Ramos (cell line): Measurements from ENCODE around the gene SLX1A.
"Not testable (repeated sequence)": the region's sequence is repeated elsewhere in the genome, so short reads cannot be mapped to it uniquely, and the experiment has no call there.

Experiments
- in situ Hi-C: fragments of 300-500 bp; cut with MboI; formaldehyde crosslinking; loops from one replicate; pipeline ENCODE4 v1.14.3; 2022; ENCODE audit warnings: low sequenced_read_pairs; ENCODE audit not compliant: unreplicated experiment

Gene SLX1A

DNA sequence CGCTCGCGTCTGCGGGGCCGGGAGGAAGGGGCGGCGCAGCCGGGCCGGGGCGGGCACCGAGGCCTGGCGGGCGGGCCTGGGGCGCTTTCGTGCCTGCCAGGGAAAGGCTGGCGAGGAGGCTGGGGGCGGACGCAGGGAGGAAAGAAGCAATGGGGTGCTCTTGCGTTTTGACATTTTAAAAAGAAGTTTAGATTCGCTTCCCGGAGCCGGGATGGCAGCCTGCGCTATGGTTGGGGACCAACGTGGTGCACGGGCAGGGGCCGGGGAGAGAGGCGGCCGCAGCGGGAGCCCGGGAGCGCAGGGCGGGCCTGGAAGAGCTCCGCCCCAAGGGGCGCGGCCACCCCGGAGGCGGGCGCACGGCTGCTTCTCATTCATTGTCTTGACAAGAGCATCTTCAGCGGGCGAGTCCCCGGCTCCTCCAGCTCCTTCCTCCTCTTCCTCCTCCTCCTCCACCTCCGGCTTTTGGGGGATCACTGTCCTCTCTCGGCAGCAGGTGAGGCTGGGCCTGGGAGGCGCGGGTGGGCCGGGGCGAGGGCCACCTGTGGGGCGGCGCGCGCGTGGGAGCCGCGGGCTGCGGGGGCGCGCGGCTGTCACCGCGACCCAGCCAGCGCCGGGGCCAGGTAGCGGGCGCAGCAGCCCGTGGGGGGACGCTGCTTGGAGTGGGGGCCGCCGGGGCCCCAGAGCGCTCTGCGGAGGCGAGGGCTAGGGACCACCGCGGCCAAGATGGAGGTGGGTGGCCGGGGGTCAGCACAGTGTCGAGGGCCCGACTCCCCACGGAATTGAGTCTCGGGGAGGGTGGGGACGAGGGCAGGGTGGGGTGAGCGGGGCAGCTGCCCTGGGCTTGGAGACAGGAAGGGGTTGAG, 10.2 kb upstream of the SLX1A start, which contains the start of gene CORO1A:
Gene CORO1A (plus strand): TSS at position 370 of the 863 bp plus-strand sequence. CDS start 1,608 bp downstream, outside the sequence.
- in situ Hi-C loops = no loop called here

DNA sequence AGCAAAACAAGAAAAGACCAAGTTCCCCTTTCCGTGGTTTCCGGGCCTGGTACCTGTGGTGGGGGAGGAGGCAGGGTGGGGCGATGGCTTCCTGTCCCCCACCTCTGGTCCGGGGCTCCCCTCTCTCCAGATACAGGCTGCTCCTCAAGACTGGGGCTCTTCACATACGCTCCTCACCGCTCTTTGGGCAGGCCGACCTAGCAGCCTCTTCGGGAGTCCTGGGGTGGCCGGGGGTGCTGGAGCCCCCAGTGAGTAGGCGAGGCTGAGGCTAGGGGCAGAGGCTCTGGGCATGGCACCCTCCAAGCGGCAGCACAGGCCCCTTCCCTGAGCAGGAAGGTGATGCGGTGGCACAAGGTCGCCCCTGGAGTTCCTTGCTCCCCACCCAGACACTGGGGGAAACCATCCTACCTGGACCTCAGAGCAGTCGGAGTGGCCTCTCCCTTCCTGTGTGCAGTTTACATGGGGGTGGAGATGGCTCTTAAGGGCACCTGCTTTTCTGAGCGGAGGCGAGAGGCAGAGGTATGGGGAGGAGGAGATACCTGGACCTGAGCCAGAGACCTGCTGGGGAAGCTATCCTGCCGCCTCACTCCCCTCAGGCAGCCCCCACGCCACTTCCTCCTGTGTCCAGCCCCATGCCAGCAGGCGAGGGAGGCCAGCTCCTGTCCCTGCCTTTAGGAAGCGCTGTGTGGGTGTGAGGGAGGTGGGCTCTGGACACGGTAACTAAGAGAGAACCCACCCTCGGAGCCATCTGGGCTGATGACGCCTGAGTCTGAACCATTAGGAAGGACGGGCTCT, 9.4 kb upstream of the SLX1A start:
- in situ Hi-C loops = no loop called here

DNA sequence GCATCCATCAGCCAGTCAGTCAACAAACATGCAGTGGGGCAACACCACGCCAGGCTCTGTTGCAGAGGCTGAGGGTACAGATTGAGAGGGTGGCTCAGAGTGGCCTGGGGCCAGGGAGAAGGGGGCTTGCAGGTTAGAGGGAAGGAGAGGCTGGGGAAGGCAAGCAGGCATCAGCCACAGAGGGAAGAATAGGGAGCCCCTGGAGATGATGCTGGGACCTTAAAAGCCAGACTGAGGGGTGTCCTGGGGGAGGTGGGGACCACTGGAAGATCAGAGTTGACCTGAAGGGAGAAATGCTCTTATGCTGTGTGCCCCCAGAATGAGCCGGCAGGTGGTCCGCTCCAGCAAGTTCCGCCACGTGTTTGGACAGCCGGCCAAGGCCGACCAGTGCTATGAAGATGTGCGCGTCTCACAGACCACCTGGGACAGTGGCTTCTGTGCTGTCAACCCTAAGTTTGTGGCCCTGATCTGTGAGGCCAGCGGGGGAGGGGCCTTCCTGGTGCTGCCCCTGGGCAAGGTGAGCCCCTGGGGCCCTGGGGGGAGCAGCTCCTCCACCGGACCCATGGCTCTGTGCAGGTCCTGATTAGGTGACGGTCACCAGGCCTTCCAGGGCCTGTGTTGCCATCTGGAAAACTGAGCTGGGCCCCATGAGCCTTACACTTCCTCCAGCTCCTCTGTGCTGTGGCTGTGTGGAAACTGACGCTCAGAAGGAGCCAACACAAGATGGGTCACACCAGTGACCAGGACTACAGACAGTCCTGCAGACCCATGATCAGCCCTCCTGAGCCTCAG, 8.6 kb upstream of the SLX1A start:
- in situ Hi-C loops = no loop called here

DNA sequence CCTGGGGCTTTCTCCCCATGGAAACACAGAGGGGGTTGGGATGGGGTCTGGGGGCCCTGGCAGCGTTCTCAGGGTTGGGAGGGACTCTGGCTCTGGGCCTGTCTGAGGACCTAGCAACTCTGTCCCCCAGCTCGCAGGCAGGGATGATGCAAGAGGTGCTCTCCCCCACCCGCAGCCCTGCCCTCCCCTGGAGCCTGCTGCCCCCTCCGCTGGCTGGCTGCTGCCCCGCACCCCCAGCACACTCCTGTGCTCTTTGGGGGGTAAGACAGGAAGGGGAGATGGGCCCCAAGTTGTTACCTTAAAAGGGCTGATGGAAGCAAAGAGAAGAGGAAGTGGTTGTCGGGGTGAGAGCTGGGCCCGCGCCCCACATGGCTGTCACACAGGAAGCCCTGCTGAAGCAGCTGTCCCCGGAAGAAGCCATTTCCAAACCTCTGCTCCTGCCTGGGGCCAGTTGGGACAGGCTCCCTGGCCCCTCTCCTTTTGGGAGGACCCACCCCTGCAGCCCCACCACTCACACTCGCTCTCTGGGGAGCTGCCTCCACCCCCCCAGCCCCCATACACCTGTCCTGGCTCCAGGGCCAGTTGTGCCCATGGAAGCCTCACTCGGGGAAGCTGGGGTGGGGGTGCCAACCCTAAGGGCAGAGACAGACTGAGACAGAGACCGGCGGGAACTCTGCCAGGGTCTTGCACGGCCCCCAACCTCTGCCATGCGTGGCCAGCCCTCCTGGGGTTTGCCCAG, 7.8 kb upstream of the SLX1A start:
- in situ Hi-C loops = no loop called here

DNA sequence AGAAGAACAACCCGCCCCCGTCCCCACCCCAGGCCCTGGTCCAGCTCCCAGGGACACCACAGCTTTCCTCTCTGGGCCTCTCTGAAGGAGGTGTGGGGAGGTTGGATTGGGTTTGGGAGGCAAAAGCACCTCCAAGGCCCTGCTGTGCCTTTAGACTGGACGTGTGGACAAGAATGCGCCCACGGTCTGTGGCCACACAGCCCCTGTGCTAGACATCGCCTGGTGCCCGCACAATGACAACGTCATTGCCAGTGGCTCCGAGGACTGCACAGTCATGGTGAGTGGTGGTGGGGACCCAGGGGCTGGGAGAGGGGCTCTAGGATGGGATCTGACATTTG, 7.3 kb upstream of the SLX1A start:
- in situ Hi-C loops = no loop called here

DNA sequence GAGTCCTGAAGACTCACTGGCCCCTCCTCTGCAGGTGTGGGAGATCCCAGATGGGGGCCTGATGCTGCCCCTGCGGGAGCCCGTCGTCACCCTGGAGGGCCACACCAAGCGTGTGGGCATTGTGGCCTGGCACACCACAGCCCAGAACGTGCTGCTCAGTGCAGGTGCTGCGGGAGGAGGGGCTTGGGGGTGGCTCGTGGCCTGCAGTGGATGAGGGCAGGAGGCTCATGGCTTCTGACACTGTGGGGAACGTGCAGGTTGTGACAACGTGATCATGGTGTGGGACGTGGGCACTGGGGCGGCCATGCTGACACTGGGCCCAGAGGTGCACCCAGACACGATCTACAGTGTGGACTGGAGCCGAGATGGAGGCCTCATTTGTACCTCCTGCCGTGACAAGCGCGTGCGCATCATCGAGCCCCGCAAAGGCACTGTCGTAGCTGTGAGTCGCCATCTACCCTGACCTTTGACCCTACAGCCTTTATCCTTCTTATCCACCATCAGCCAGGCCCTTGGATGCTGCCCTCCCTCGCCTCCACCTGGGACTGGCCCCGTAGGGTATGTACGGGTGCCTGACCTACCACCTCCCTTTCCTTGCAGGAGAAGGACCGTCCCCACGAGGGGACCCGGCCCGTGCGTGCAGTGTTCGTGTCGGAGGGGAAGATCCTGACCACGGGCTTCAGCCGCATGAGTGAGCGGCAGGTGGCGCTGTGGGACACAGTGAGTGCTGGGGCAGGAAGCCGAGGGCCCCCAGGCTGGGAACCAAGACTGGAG, 6.7 kb upstream of the SLX1A start:
- in situ Hi-C loops = no loop called here

DNA sequence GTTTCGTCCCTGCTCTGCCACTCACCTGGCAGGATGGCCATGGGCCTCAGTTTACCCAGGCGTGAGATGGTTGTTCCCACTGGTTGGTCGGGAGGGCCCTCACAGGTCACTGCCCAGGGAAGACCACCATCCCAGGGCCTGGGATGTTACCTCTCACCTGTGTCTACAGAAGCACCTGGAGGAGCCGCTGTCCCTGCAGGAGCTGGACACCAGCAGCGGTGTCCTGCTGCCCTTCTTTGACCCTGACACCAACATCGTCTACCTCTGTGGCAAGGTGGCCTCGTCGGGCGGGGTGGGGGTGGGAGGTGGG, 6.2 kb upstream of the SLX1A start:
- in situ Hi-C loops = no loop called here

DNA sequence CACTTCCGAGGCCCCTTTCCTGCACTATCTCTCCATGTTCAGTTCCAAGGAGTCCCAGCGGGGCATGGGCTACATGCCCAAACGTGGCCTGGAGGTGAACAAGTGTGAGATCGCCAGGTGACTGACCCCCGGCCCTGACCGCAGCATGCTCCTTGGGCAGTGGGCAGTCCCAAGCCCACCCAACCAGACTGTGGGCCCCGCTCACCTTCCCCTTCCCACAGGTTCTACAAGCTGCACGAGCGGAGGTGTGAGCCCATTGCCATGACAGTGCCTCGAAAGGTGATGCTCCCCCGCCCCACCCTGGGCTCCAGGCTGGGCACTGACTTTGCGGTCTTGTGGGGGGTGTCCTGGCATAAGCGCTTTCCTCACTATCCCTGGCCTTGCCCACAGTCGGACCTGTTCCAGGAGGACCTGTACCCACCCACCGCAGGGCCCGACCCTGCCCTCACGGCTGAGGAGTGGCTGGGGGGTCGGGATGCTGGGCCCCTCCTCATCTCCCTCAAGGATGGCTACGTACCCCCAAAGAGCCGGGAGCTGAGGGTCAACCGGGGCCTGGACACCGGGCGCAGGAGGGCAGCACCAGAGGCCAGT, 5.6 kb upstream of the SLX1A start:
- in situ Hi-C loops = no loop called here

DNA sequence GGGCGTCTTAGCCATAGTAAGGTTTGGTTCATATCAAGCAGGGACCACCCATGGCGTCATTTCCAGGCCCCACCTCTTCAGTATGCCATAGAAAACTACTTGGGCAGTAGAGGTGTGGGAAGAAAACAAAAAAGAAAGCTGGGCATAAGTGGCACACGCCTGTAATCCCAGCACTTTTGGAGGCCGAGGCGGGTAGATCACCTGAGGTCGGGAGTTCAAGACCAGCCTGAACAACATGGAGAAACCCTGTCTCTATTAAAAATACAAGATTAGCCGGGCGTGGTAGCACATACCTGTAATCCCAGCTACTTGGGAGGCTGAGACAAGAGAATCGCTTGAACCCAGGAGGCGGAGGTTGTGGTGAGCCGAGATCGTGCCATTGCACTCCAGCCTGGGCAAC, 2.5 kb upstream of the SLX1A start:
- in situ Hi-C loops = not testable (repeated sequence)

DNA sequence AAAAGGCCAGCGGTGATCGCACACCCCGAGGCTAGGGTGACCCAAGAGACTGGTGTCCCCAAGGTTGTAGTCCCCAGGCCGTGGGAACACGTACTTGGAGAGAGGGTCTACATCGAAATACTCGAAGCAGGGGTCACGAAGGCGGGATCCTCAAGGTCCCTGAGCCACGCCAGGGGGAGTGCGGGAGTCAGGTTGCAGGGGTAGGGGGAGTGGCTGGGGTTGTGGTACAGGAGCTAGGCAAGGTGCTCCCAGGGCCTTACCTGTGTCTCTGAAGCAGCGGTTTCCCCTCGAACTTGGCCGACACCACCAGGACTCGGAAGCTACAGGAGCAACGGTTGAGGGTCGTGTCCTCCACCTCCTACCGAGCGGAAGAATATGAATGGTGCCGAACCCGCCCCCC, 577 bp upstream of the SLX1A start:
- in situ Hi-C loops = not testable (repeated sequence)

DNA sequence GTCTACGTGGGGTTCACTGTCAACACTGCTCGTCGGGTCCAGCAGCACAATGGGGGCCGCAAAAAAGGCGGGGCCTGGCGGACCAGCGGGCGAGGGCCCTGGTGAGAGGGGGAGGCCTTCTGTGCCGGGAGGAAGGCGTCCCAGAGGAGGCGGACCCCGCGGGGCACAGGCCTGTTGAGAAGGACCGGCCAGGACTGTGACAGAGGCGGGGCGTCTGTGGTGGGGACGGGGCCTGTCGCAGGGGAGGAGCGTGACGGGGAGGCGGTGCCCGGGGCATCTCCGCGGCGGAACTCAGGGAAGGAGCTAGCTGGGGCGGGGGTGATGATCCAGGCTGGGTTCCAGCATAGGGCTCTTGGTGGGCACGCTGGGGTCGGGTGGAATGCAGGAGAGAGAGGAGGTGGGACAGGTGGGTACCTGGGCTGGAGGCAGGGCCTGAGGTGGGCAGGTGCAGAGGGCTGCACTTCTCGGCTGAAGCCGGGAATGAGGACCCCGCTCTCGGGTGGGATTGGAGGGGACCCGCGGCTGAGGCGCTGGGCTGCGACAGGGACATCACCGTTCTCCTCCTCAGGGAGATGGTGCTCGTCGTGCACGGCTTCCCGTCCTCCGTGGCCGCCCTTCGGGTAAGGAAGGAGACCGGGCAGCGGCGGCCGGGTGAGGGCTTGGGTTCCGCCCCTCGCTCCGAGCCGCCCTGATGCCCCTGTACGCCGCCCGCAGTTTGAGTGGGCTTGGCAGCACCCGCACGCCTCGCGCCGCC, 674 bp downstream of the SLX1A start:
- in situ Hi-C loops = not testable (repeated sequence)

DNA sequence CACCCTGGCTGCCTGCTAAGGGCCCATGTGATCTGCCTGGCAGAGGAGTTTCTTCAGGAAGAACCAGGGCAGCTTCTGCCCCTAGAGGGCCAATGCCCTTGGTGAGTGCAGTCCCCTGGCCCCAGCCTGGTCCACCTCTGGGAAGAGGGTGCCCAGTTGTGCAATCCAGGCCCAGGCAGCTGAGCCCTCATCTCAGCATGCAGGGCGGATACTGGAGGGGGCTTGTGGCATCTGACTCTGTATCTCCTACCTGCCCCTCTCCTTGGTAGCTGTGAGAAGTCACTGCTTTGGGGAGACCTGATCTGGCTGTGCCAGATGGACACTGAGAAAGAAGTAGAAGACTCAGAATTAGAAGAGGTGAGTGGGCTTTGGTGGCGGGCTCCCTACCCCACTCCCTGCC, 3.3 kb downstream of the SLX1A start:
- in situ Hi-C loops = not testable (repeated sequence)

DNA sequence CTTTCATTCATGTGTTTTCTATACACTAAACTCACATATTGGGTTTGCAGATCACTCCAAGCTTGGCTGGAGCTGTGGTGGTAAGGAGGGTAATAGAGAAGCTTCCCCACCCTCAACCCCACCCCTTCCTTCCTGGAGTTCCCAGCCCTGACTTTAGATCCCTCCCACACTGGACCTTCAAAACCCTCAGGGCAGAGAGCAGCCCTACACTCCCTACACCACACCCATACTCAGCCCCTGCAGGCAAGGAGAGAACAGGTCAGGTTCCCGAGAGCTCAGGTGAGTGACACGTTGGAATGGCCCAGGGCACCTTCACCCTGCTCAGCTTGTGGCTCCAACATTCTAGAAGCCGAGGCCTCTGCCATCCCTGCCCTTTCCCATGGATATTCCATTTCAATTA, 5.4 kb downstream of the SLX1A start, which contains the start of gene SULT1A3:
Gene SULT1A3 (plus strand): TSS at position 207 of the 400 bp plus-strand sequence. CDS start 1,474 bp downstream, outside the sequence.
- in situ Hi-C loops = not testable (repeated sequence)

DNA sequence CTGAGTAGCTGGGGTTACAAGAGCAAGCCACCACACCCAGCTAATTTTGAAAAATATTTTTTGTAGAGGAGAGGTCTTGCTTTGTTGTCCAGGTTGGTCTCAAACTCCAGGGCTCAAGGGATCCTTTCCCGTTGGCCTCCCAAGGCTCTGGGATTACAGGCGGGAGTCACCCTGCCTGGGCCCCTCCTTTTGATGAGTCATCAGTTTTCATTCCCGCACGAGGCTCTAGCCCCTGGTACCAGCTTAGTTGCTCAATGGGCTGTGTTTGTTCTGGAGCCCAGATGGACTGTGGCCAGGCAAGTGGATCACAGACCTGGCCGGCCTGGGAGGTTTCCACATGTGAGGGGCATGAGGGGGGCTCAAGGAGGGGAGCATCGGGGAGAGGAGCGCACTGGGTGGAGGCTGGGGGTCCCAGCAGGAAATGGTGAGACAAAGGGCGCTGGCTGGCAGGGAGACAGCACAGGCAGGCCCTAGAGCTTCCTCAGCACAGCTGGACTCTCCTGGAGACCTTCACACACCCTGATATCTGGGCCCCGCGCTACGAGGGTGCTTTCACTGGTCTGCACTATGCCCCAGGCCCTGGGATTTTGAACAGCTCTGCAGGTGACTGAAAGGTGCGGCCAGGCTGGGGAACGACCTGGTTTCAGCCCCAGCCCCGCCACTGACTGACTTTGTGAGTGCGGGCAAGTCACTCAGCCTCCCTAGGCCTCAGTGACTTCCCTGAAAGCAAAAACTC, 6.1 kb downstream of the SLX1A start:
- in situ Hi-C loops = not testable (repeated sequence)

DNA sequence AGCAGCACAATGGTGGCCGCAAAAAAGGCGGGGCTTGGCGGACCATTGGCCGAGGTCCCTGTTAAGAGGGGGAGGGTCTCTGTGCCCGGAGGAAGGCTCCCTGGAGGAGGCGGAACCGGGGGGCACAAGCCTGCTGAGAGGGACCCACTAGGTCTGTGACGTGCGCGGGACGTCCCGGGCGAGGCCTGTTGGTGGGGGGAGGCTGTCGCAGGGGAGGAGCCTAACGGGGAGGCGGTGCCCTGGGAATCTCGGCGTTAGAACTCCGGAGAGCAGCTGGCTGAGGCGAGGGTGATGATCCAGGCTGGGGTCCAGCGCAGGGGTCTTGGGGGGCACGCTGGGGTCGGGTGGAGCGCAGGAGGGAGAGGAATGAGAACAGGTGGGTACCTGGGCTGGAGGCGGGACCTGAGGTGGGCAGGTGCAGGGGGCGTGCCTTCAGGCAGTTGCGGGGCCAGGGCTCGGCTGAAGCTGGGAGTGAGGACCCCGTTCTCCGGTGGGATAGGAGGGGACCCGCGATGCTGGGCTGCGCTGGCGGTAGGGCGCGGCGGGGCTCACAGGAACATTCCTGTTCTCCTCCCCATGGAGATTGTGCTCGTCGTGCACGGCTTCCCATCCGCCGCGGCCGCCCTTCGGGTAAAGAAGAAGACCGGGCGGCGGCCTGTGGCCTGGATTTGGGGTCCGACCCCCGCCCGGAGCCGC, 12.0 kb downstream of the SLX1A start:
- in situ Hi-C loops = not testable (repeated sequence)

DNA sequence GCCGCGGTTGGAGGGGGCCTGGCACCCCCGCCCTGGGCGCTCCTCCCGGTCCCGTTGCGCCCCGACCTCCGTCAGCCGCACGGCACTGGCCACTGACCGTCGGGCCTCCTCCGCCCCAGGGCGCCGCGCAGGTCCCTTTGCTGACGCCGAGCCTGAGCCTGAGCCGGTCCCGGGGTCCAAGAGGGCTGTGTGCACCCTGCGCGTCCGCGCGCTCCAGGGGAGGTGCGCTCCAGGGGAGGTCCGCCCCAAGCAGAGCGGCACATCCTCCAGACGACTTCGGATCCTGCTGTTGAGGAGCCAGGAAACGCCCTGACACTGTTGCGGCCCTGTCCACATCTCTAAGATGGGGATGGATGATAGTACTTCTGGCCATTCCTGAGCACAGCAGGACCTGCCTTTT, 12.6 kb downstream of the SLX1A start:
- in situ Hi-C loops = not testable (repeated sequence)
